Stimulated activated CD4-positive, alpha-beta T cell treated with anti-CD3 and anti-CD28 coated beads, Interleukin-1b, Interleukin-23, amount 100 ng/mL, for 24 hours (primary cell): ENCODE data around the gene MME.
"Not testable (repeated sequence)": the region's sequence is repeated elsewhere in the genome, so short reads cannot be mapped to it uniquely, and the experiment has no call there.

Experiments used
- DNase-seq, 4 experiments: peaks; one replicate each; pipeline ENCODE4 v3.0.0-alpha.2; 2020; ENCODE audit warnings: low read depth in 4 of 4, low spot score in 1 of 4

MME gene

GRCh38 chr3:155083313-155083905, 3.3 kb downstream of the MME start:
- no peak for DNase-seq

DNA sequence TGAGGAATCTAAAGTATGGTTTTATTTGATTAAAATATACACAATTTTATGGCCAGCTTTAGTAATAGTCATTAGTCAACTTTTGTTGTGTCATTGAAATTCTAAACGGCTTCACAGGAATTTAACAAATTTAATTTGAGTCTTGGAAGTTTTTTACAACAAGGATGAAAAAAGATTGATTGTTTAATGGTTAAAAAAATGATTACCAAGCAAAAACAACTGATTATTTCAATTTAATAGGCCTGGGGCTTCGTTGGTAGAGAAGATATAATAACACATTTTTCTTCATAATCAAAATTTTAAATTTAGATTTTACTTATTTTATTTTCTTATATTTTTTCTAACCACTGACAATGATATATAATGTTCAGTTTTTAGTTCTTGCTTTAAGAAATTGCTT, 4.4 kb downstream of the MME start:
- DNase-seq: no peak

- DNase-seq: no peak
These were observed 5.9 kb downstream of the MME start for GRCh38 chr3:155086051-155086450.

- DNase-seq: no peak
These were observed 8.7 kb downstream of the MME start for GRCh38 chr3:155088706-155089345.

- no peak for DNase-seq
These were observed 9.4 kb downstream of the MME start for GRCh38 chr3:155089495-155089894.

DNA sequence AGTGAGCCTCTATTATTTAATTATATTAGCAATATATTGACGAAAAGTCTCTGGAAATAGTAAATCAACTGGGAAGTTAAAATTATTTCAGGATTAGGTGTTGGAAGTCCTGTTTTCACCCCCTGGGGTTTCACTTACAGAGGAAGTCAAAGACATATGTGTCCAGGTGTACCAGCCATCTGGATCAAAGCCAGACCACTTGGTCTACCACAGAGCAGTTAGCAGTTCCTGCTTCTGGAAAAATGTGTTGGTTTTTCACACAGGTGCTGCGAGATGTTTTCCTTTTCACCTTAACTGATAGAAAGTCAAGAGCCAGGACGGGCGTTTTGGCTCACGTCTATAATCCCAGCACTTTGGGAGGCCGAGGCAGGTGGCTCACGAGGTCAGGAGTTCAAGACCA, 13.1 kb downstream of the MME start:
- no peak for DNase-seq

GRCh38 chr3:155096303-155097008, 16.3 kb downstream of the MME start:
- DNase-seq: no peak

- no peak for DNase-seq
These were observed 16.9 kb downstream of the MME start for GRCh38 chr3:155097009-155097349.

DNA sequence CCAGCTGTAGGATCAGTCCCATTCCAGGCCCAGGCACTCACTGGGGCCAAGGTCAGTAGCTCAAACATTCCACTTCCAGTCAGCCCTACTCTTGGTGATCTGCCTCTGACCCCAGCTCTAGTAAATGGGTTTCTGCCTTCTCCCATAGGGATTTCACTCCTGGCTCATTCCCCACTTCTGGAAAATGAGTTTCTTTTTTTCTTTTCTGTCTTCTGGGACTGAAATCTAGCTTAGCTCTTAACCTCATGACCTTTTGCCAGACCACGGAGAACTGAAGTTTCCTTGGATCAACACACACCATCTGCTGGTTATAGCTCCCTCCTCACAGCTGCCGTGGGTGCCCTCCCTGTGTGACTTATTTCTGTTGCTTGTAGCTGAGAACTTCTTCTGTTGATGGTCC, 21.3 kb downstream of the MME start:
- no peak for DNase-seq

GRCh38 chr3:155102329-155102728, 22.2 kb downstream of the MME start:
- DNase-seq: no peak

DNA sequence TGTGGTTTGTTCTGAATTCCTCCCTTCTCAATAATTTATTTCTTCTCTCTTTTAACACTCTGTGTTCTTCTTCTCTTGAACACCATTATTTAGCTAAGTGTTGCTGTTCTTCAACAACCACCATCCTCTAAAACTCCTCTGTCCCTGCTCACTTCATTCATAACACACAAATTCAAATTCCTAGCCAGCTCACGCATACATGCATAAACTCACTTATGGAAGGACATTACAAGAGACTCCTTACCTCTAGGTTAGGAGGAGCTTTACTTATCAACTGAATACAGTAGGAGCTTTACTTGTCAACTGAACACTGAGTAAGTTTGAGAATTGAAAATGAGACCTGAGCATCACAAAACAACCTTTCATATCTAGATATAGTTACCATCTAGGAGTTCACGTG, 23.6 kb downstream of the MME start:
- DNase-seq: no peak

GRCh38 chr3:155106119-155106518, 26.0 kb downstream of the MME start:
- DNase-seq: no peak

GRCh38 chr3:155110022-155110421, 29.9 kb downstream of the MME start:
- no peak for DNase-seq

DNA sequence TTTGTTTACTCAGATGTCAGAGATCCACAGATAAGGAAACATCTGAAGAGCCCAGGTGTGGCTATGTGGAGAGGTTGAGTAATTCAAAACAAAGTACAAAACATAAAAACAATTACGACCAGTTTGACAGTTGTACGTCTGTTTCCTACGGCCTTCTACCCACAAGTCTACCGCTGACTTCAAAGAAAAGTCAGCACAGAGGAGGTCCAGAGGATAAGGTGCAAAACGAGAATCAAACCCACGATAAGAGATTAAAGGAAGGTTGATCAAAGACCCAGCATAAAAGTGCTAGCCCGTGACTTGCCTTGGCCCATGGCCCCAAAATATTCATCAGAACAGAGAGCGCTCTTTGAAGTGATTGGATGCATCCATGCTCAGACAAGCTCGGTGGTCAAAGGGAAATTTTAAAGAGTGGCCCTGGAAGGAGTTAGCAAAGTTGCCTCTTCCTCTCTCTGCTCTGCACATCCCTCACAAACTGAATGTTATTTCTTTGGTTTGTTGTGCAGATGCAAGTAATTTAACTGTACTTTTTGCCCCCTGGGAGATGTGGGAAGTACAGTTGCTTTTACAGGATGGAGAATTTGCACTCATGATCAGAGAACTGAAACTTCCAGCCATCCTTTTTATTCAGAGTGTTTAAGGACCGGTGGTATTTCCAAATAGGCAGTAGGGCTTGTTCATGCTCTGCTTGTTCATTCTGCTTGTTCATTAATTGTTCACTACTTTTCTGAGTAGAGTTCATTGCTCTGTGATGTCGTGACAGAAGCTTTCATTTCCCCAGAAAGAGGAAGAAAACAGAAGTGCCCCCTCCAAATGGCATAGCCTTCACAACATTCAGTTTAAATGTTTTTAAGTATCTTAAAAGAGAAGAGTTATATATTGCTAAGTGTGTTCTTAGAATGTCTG, 31.1 kb downstream of the MME start:
- DNase-seq: no peak

GRCh38 chr3:155111971-155112370, 31.9 kb downstream of the MME start:
- DNase-seq: no peak

GRCh38 chr3:155112661-155113389, 32.7 kb downstream of the MME start:
- no peak for DNase-seq

- DNase-seq: not testable (repeated sequence)
These were observed 44.6 kb downstream of the MME start for GRCh38 chr3:155124745-155125144.

DNA sequence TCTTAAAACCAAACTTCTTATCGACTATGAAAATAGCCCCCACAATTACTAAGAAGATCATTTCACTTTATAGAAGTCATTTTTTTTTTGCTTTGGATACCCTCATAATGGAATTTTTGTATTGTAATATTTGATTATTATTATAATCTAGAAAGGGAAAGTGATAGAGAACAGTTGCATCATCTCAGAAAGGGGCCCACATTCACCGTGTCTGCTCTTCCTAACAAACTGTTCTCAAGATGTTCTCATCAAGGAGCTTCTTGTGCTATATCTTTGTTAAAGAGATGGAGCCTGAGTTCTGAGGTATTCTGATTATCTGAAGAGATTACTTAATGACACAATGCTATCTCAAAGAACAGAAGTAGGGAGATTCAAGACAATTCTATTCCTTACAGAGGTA, 49.3 kb downstream of the MME start:
- no peak for DNase-seq

- no peak for DNase-seq
These were observed 49.9 kb downstream of the MME start for GRCh38 chr3:155130001-155130400.

GRCh38 chr3:155131104-155131503, 51.0 kb downstream of the MME start:
- no peak for DNase-seq

DNA sequence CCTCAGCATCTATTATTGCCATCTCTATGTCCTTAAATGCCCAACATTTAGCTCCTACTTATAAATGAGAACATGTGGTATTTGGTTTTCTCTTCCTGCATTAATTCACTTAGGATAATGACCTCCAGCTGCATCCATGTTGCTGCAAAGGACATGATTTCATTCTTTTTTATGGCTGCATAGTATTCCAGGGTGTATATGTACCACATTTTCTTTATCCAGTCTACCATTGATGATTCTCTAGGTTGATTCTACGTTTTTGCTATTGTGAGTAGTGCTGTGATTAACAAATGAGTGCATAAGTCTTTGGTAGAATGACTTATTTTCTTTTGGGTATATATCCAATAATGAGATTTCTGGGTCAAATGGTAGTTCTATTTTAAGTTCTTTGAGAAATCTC, 54.2 kb downstream of the MME start:
- not testable (repeated sequence) for DNase-seq
